Stimulated activated CD4-positive, alpha-beta T cell treated with anti-CD3 and anti-CD28 coated beads, Interleukin-1b, Interleukin-23, amount 100 ng/mL, for 1 hour (primary cell): ENCODE measurements around the gene COL13A1.

ENCODE experiments used
- DNase-seq, 2 donors: peaks; one replicate each; pipeline ENCODE4 v3.0.0-alpha.2; 2020; ENCODE audit warnings: low read depth in 2 of 2

Gene COL13A1

GRCh38 chr10:69801434-69802315, at the start of gene COL13A1:
Gene COL13A1 (plus strand): TSS chr10:69801906. CDS start chr10:69802424, 518 bp downstream.
- no peak for DNase-seq

GRCh38 chr10:69752479-69752878, 49.2 kb upstream of the COL13A1 start:
- no peak for DNase-seq

- DNase-seq = no peak
These were observed 45.4 kb upstream of the COL13A1 start for GRCh38 chr10:69756279-69756678.

- no peak for DNase-seq
These were observed 44.5 kb upstream of the COL13A1 start for GRCh38 chr10:69757206-69757552.

GRCh38 chr10:69757553-69758309, 44.0 kb upstream of the COL13A1 start:
- no peak for DNase-seq

- no peak for DNase-seq
These were observed 43.4 kb upstream of the COL13A1 start for GRCh38 chr10:69758310-69758728.

GRCh38 chr10:69759641-69760040, 42.1 kb upstream of the COL13A1 start:
- DNase-seq = no peak

- DNase-seq = no peak
These were observed 41.6 kb upstream of the COL13A1 start for GRCh38 chr10:69760072-69760471.

- no peak for DNase-seq
These were observed 40.4 kb upstream of the COL13A1 start for GRCh38 chr10:69761320-69761719.

- no peak for DNase-seq
These were observed 35.4 kb upstream of the COL13A1 start for GRCh38 chr10:69766161-69766910.

- no peak for DNase-seq
These were observed 33.9 kb upstream of the COL13A1 start for GRCh38 chr10:69767793-69768192.

GRCh38 chr10:69768386-69768785, 33.3 kb upstream of the COL13A1 start:
- DNase-seq = no peak

- DNase-seq = no peak
These were observed 32.2 kb upstream of the COL13A1 start for GRCh38 chr10:69769395-69769992.

- no peak for DNase-seq
These were observed 28.6 kb upstream of the COL13A1 start for GRCh38 chr10:69772933-69773704.

- no peak for DNase-seq
These were observed 27.1 kb upstream of the COL13A1 start for GRCh38 chr10:69774596-69774995.

- no peak for DNase-seq
These were observed 21.6 kb upstream of the COL13A1 start for GRCh38 chr10:69780077-69780476.

GRCh38 chr10:69781576-69781975, 20.1 kb upstream of the COL13A1 start:
- no peak for DNase-seq

- no peak for DNase-seq
These were observed 18.2 kb upstream of the COL13A1 start for GRCh38 chr10:69783515-69783914.

GRCh38 chr10:69786791-69787190, 14.9 kb upstream of the COL13A1 start:
- DNase-seq = no peak

GRCh38 chr10:69787681-69788080, 14.0 kb upstream of the COL13A1 start:
- DNase-seq = no peak

- no peak for DNase-seq
These were observed 12.5 kb upstream of the COL13A1 start for GRCh38 chr10:69789164-69789576.
